Stimulated activated CD8-positive, alpha-beta memory T cell treated with anti-CD3 and anti-CD28 coated beads, Interleukin-4, amount 100 ng/mL, for 1 hour (primary cell): Measurements from ENCODE around the gene PPFIA4.
A peak's percentile ranks its signal among the peaks of the same experiment; 100 is the strongest.
"Not testable (repeated sequence)": the region's sequence is repeated elsewhere in the genome, so short reads cannot be mapped to it uniquely, and the experiment has no call there.

Experiments used
- DNase-seq, 2 donors: peaks; one replicate each; pipeline ENCODE4 v3.0.0-alpha.2; 2020; ENCODE audit warnings: low read depth in 2 of 2, low spot score in 1 of 2

PPFIA4 gene

DNA sequence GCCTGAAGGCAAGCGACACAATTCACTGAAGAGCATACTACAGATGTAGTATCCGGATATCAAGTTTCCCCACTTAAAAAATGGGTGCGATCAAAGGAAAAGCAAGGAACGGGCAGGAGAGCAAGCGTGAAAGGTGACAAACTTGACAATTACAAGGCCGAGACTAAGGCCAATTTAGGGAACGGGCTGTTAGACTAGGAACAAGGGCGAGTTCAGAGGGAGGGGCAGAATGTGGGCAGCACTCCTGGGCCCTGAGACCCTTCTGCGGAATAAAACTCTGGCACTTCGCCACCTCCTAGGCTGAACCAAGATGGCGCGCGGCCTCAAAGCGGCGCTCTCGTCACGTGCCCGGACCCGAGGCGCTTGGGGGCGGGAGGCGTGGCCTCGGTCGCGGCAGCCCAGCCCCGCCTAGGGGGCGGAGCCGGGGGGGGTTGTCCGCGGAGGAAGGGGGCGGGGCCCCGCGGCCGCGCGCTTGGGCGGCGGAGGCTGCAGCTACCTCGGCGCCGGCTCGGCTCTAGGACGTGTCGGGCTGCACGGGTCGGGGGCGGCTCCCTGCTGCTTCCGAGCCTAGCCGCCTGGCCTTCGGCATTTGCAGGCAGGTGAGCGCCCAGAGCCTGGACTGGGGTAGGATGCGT, at the start of gene PPFIA4:
PPFIA4 (plus strand) TSS at position 461 of the 635 bp plus-strand sequence. CDS start 12,518 bp downstream, outside the sequence.
- DNase-seq: peak; percentile 52 to 71

DNA sequence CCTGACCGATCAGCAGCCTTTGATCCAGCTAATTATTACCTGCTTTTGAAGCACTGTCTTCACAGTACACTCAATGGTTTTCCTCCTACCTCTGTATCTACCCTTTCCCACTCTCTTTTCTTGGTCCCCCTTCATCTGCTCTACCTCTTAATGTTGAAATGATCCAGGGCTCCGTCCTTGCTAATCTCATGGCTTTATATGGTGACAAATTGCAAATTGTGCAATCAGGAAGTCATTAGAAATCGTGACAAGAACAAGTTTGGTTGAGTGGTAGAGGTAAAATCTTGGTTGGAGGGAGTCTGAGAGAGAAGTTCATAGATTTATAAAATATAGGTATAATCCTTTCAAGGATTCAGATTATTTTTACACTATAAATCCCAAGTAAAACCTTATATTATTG, 49.7 kb upstream of the PPFIA4 start:
- no peak for DNase-seq

DNA sequence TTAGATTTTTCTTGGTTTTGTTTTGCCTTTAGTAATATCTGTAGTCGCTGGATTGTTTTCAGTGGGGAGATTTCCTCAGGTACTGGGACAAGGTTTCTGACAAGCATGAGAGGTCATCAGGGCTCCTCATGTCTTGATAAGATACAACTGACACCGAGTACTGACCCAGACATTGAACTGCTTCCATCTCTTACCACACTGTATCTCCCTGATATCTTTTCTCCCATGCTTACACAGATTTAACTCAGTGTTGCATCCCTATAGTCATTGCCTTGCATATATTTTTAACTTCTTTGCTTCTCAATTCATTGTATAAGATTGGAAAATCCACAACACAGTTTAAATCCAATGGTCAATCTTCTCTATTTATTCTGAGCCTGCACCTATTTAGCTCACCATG, 46.8 kb upstream of the PPFIA4 start:
- DNase-seq: no peak

DNA sequence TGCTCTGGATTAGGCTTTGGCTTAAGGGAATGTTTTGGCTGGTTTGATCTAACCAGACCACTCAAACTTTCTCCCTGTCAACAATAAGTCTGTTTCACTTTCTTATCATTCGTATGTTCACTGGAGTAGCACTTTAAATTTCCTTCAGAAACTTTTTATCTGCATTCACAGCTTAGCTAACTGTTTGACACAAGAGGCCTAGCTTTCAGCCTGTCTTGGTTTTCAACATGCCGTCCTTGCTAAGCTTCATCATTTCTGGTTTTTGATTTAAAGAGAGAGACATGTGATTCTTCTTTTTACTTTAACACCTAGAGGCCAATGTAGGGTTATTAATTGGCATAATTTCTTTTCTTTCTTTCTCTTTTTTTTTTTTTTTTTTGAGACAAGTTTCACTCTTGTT, 44.4 kb upstream of the PPFIA4 start:
- no peak for DNase-seq

DNA sequence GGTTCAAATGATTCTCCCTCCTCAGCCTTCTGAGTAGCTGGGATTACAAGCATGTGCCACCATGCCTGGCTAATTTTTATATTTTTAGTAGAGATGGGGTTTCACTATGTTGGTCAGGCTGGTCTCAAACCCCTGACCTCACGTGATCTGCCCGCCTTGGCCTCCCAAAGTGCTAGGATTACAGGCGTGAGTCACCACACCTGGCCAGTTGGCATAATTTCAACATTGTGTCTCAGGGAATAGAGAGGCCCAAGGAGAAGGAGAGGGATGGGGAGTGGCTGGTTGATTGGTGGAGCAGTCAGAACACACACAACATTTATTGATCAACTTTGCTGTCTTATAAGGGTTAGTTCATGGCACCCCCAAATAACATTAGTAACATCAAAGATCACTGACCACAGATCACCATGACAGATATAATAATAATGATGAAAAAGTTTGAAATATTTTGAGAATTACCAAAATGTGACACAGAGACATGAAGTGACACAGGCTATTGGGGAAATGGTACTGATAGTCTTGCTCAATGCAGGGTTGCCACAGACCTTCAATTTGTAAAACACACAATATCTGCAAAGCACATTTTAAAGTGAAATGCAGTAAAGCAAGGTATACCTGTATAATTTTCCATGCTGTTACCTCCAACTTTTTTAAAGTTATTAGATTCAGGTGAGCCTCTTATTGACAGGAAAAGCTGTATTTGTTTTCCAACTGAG, 43.4 kb upstream of the PPFIA4 start:
- no peak for DNase-seq

DNA sequence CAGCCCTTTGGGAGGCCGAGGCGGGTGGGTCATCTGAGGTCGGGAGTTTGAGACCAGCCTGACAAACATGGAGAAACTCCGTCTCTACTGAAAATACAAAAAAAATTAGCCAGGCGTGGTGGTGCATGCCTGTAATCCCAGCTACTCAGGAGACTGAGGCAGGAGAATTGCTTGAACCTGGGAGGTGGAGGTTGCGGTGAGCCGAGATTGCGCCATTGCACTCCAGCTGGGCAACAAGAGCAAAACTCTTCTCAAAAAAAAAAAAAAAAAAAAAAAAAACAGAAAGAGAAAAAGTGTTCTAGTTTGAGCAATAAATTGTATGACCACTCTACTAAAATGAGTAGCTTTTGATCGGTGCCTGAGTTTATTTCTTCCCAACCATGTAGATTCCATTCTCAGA, 40.2 kb upstream of the PPFIA4 start:
- not testable (repeated sequence) for DNase-seq

DNA sequence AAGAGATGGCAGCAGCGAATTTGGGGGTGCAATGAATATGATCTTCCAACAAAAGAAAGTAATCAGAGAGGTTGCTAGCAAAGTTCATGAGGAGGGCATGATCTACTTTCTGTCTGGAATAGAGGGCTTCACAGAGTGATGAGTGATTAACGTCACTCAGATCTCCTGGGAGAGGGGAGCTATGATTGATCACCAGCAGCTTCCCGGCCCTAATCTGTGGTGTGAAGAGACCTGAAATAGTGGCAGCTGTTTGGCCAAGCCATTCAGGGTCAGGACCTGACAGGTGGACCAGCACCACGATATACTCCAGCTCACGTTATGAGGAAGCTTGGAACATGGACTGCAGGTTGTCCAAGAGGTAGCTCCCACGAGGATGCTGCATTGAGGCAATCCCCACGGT, 39.0 kb upstream of the PPFIA4 start:
- DNase-seq: no peak

DNA sequence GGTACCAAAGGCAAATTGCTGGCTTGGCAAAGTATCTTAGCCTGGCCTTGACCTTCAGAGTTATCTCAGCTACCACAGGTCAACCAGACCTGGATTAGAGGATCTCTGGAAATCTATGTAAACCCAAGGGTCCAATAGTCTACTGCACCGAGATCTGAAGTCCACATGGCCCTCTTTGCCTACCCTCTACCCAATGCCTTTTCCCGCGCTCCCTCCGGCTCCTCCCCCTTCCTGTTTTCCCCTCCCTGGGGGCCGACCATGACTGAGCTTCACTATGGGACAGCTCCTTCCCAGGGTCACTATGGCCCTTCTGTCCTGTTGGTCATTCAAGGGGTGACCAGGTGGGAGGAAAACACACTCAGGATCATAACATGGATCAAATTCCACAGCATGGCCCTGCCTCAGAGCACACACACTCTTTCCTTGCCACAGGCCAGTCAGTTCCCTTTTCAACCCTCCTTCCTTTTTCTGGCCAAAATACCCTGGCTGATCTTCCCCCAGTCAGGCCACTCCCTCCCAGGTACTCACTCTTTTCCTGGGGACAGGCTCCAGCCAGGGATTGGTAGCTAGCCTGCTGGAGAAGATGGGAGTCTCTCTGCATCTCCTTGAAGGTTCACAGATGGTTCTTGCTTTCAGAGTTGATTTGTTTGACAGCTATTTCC, 38.2 kb upstream of the PPFIA4 start:
- DNase-seq: no peak

DNA sequence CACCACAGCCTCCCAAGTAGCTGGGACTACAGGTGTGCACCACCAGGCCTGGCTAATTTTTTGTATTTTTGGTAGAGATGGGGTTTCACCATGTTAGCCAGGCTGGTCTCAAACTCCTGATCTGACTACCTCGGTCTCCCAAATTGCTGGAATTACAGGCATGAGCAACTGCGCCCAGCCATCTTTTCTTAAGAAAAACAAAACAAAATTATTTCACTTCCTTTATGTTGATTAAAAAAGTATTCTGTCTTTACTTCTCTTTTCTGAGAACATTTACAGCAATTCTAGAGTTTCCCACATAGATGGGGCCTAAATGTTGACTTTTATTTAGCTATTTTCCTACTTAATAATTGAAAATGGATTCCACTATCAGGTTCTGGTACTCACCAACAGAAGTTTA, 36.4 kb upstream of the PPFIA4 start:
- no peak for DNase-seq

DNA sequence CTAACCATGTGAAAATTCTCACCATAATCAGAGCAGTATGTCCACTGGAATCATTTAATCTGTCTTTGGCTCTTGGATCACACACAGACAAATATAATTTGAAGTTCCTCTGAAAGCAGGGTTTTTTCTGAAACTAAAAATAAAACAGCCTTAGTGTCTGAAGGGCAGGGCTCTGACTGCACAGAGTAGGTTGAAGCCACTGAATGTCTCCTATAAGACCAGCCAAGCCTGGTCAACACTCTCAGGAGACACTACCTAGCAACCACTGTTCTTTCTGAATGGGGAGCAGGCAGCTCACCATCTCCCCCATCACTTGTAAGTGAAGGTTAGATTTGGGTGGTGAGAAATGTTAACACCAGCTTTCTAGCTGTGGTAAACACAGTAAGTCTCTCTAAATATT, 35.2 kb upstream of the PPFIA4 start:
- no peak for DNase-seq

DNA sequence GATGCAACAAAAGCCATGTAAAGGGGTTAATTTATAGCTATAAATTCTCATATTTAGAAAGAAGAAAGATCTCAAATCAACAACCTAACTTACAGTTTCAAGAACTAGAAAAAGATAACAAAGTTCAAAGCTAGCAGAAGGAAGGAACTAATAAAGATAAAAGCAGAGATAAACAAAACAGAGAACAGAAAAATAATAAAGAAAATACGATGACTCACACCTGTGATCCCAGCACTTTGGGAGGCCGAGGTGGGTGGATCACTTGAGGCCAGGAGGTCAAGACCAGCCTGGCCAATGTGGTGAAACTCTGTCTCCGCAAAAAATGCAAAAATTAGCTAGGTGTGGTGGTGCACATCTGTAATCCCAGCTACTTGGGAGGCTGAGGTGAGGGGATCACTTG, 31.5 kb upstream of the PPFIA4 start:
- no peak for DNase-seq

DNA sequence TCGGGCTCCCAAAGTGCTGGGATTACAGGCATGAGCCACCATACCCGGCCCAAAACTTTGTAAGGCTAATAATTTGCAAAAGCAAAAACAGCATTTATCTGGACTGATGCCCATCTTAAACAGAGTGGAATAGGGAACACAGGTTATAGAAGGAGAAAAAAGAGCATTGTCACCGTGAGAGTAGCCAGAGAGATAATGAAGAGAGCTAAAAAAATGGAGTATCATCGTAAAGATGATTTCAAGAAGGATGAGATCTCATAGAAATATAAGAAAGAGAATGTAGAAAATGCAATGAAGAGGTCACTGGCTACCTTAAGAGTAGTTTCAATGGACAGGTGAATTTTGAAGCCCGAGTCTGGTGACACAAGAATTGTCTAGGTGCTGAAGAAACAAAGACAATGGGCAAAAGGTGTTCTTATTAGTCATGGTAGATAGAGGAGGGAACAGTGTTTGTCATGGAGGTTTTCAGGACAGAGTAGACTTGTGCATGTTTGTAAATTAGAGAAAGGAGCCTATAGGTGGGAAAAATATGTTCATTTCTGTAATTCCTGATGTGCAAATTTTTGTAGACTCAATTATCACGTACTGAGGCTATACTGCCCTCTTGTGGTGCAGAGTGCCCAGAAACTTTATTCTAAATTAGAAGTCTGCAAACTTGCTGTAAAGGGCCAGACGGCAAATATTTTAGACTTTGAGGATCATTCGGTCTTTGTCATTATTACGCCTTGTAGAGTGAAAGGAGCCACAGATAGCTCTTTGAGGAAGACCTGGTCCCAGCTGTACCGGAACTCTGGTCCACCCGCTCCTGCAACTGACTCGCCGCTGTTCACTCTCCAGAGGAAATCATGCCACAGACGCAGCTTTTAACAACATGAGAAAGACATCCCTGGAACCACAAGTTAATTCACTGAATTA, 27.2 kb upstream of the PPFIA4 start:
- peak; percentile 26 to 43 for DNase-seq

DNA sequence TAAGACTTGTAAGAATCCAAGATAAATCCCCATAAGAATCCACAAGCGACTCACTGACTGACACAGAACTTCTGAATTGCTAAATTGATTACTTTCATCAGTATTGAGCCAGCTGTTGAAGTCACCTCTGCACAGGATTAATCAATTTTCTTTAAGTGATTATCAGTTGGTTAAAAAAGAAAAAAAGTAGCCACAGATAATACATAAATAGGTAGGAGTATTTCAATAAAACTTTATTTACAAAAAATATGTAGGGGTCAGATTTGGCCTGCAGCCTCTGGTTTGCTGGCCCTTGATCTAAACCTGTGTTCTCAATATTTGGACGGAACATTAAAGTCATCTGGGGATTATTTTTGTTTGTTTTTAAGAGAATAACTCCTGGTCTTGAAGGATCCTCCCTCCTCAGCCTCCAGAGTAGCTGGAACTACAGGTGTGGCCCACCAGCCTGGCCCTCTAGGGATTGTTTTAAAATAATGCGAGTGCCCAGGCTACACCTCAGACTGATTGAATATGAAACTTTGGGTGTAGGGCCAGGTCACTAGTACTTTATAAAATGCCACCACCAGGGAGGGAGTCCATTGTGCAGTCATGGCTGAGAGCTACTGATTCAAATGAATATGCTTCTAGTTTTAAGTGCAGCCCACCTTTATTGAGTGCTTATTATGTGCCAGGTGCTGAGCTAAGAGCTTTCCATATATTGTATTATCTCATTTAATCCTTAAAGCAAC, 25.9 kb upstream of the PPFIA4 start:
- no peak for DNase-seq

DNA sequence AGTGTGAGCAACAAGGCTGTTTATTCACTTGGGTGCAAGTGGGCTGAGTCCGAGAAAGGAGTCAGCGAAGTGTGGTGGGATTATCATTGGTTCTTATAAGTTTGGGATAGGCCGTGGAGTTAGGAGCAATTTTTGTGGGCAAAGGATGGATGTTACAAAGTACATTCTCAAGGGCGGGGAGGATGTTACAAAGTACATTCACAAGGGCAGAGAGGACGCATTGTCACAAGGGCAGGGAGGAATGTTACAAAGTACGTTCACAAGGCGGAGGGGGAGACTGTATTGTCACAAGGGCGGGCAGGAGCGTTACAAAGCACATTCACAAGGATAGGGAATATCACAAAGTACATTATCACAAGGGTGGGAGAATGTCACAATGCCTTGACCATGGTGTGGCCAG, 24.3 kb upstream of the PPFIA4 start:
- DNase-seq: no peak

DNA sequence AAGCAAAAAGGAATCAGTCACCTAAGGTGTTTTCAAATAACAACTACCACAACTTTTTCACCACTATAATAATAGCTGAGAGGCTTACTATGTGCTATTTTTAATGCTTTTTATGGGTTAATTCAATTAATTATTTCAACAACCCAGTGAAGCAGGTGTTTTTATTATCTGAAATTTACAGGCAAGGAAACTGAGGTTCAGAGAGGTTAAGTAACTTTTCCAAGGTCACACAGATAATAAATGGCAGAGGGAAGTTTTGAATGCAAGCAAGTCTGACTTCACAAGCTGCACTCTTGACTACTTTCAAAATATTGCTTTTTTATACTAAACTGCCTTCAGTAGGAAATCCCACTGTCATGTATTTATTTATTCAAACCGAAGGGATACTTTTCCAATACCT, 23.3 kb upstream of the PPFIA4 start:
- no peak for DNase-seq

DNA sequence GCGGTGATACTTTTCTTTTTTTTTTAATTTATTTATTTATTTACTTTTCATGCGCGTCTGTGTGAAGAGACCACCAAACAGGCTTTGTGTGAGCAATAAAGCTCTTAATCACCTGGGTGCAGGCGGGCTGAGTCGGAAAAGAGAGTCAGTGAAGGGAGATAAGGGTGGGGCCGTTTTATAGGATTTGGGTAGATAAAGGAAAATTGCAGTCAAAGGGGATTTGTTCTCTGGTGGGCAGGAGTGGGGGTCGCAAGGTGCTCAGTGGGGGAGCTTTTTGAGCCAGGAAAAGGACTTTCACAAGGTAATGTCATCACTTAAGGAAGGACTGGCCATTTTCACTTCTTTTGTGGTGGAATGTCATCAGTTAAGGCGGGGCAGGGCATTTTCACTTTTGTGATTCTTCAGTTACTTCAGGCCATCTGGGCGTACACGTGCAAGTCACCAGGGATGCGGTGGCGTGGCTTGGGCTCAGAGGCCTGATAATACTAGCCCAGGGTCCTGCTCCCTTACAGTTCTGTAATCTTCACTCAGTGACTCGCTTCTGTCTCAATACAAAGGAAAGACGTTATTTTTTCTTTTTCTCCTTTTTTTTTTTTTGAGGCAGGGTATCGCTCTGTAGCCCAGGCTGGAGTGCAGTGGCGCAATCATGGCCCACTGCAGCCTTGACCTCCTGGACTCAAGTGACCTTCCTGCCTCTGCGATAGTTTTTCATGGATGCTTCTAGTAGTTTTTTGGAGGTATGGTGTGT, 20.7 kb upstream of the PPFIA4 start:
- DNase-seq: not testable (repeated sequence)

DNA sequence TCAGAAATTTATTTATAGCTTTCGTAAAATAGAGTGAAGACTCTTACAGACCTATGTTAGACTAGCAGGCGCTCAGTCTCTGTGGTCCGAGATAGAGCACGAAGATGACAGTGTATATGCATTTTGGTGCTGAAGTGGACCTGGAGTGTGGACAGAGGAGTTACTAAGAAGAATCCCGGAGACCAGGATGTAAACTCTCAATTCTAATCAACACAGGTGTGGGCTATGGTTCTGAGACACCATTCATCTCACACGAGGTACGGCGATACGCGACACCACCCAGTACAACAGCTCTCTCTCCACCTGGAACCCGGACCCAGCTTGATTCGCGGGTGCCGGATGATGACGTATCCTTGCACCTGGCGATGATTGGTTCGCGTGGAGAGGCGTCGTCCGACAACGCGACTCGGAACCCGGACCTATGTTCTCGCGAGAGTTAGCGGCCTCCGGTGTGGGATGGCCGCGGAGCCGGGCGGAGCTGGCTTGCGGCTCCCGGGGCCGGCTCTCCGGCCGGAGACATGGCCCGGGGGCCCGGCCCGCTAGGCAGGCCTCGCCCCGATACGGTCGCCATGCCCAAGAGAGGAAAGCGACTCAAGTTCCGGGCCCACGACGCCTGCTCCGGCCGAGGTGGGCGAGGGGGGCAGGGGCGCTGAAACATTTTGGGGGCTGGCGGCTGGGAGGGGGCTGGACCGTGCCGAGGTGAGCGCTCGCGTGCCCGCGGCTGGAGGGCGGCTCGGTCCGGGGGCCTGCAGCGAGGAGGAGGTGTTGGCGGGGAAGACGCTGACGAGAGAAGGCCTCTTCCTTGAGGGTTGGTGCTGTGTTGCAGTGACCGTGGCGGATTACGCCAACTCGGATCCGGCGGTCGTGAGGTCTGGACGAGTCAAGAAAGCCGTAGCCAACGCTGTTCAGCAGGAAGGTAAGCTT, 19.1 kb upstream of the PPFIA4 start, which contains the start of gene TMEM183A:
TMEM183A (plus strand) TSS at position 427 of the 924 bp plus-strand sequence; CDS start at position 519, 92 bp downstream.
- peak; percentile 83 to 91 for DNase-seq

DNA sequence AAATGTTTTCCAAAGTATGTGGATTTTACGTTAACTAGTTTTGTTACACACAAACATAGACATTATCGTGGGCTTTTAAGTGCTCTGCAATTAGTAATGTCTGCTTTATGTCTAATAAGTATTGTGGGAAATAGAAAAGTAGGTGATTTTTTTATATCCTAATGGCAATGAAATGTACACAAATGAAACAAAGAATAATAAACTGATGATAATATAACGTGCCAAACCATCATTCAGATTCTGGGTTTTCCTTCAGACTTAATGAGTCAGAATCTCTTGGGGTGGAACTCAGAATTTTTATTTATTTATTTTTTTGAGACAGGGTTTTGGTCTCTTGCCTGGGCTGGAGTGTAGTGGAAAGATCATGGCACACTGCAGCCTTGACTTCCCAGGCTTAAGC, 17.1 kb upstream of the PPFIA4 start:
- no peak for DNase-seq

DNA sequence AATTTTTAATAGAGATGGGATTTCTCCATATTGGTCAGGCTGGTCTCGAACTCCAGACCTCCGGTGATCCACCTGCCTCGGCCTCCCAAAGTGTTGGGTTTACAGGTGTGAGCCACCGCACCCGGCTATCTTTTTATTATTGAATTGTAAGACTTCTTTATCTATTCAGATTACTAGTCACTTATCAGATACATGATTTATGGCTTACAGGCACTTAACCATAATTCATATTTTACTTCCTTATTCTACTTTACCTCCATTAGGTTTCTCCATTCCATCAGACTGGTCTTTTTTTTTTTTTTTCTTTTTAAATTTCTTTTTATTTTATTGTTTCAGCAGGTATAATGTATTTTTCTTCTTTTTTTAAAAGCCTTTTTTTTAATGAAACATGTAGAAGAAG, 14.7 kb upstream of the PPFIA4 start:
- DNase-seq: no peak
